Heart left ventricle (tissue), 16 donors: Measurements from ENCODE around the gene SORCS2. TPM values are rescaled to one million over a fixed set of nuclear protein-coding genes. Genes with fewer than 3 reads are reported as not detected.

Experiments used
- ATAC-seq, 4 donors: fragments of 200-7000 bp; cut with Tn5 transposase; one replicate each; pipeline ENCODE4 v1.9.1; 2020 to 2022; ENCODE audit warnings: moderate library complexity in 4 of 4, mild to moderate bottlenecking in 3 of 4, moderate number of reproducible peaks in 1 of 4
- DNase-seq, 5 donors: peaks; one replicate each; pipeline ENCODE4 v3.0.0-alpha.2; 2020
- H3K27ac ChIP-seq, 12 donors: fragments of 200-600 bp; sonication (generic) in 4 of 12; one replicate each; pipeline versions ENCODE4 v1.5.0 to v1.8.0; 2016 to 2022; ENCODE audit warnings: mild to moderate bottlenecking in 2 of 12
- H3K27me3 ChIP-seq, 9 donors: fragments of 200-600 bp; sonication (generic) in 2 of 9; one replicate each; pipeline versions ENCODE4 v1.5.1 to v1.8.0; 2016 to 2022; ENCODE audit warnings: mild to moderate bottlenecking in 3 of 9
- H3K36me3 ChIP-seq, 9 donors: fragments of 200-600 bp; sonication (generic) in 2 of 9; one replicate each; pipeline versions ENCODE4 v1.5.0 to v1.8.0; 2018 to 2022; ENCODE audit warnings: mild to moderate bottlenecking in 2 of 9
- H3K4me1 ChIP-seq, 12 donors: fragments of 200-600 bp; sonication (generic) in 4 of 12; one replicate each; pipeline versions ENCODE4 v1.5.0 to v1.8.0; 2016 to 2022; ENCODE audit warnings: mild to moderate bottlenecking in 3 of 12
- H3K4me3 ChIP-seq, 12 donors: fragments of 200-600 bp; sonication (generic) in 4 of 12; one replicate each; pipeline versions ENCODE4 v1.5.0 to v1.8.0; 2017 to 2022; ENCODE audit warnings: mild to moderate bottlenecking in 9 of 12, moderate library complexity in 4 of 12
- H3K9me3 ChIP-seq, 12 donors: fragments of 200-600 bp; sonication (generic) in 4 of 12; one replicate each; pipeline versions ENCODE4 v1.5.0 to v1.8.0; 2016 to 2022; ENCODE audit warnings: mild to moderate bottlenecking in 1 of 12
- POLR2A ChIP-seq, 2 donors: fragments of 450-650 bp; IDR thresholded peaks; one replicate each; pipeline ENCODE4 v1.6.1; 2017; ENCODE audit warnings: antibody characterized with exemption in 2 of 2, mild to moderate bottlenecking in 2 of 2, moderate library complexity in 2 of 2
- WGBS, 4 donors: extraction: QIAGEN DNeasy Blood & Tissue Kit in 2 of 4; methylation state at CpG; one replicate each; pipeline versions ENCODE4 v1.1.5 to v1.1.7; 2013 to 2018; 5-methylcytosine and 5-hydroxymethylcytosine counted together
- intact Hi-C, 10 donors: fragments of 100-400 bp; cut with DNase I; formaldehyde crosslinking; loops; one replicate each; pipeline versions ENCODE4 v1.11.1 to v1.14.2; 2022
- polyA plus RNA-seq, 2 donors: library from polyadenylated mRNA; stranded (reverse); fragments of 200-250 nt; gene quantifications; one replicate each; pipeline ENCODE4 v1.2.3, GENCODE V29; 2013
- total RNA-seq, 9 donors: library from RNA; depleted of rRNA in 2 of 9; stranded (reverse); fragments of >200 nt in 2 of 9; fragmentation: NEBNext Ultra II Directional in 3 of 9; extraction: Animal tissue kit (Norgen Biotek cat#: 25700) in 3 of 9; gene quantifications; one replicate each; pipeline versions ENCODE4 v1.1.0 to v1.2.4, GENCODE V29; 2016 to 2023
- TF ChIP-seq, protein P1 (sequence below), 12 donors: fragments of 200-600 bp; sonication (generic) in 4 of 12; IDR thresholded peaks; one replicate each; pipeline versions ENCODE4 v1.5.0 to v1.8.0; 2018 to 2022; ENCODE audit warnings: antibody characterized with exemption in 12 of 12, mild to moderate bottlenecking in 5 of 12
- donor health status: ischemic (EF 13 %, LVEDD 7.1; RV severe dilation, severe dysfunction).
- donor health status: healthy with polysubstance abuse.
- donor health status: DM: no; HTN: yes; CAD: no.
- donor health status: DM: no; HTN: no; CAD: no.
- donor health status: ischemic (EF 25% LVEDD 6.9; RV normal size, moderate dysfunction).
- donor health status: ischemic (EF 25% LVEDD 5.7; RV mildly dilated, moderate dysfunction).
- donor health status: healthy.
- donor health status: DM: yes; HTN: yes; CAD: no.
- donor health status: ischemic (EF 35%, LVEDD 5.7; RV mildly dilated, moderate dysfunction).
- donor health status: nonischemic (EF 11% LVEDD 7.7; RV severe dilation, severe dysfunction).
- donor health status: DM: yes; HTN: yes; CAD: no.
- donor health status: PGD.
- donor health status: ischemic (EF 29% LVEDD 5.4; RV normal size, mild dysfunction).
- donor health status: nonischemic (EF 23%, LVEDD 6.1; RV moderate dilation, normal function).

The SORCS2 gene
- total and polyA plus RNA-seq, 11 donors: 0.28 to 5.5 (median 2.4) TPM

DNA sequence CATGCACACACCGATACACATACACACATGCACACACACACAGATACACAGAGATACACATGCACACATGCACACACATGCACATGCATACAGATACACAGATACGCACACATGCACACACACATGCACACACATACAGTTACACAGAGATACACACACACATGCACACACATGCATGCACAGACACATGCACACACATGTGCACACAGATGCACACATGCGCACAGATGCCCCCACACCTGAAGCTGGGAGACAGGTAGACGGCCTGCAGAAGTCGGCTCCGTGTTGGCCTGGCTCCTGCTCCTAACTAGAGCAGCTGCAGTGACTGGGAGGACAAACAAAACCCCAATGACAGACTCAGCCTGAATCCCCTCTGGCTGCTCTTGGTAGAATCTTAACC, 195.6 kb downstream of the SORCS2 start:
- ATAC-seq (no peak), DNase-seq (peak in 1 of 5 donors; percentile 7)
- 69 to 98% (median 93%) methylated on average over 5 to 6 of the region's 6 CpGs for WGBS, 4 donors
- H3K9me3 ChIP-seq: no peaks in the 10 kb centered on the region
- no peak overlapping the region for H3K4me3 ChIP-seq
- H3K27ac ChIP-seq: no peak overlapping the region
- TF ChIP-seq, protein P1, sequence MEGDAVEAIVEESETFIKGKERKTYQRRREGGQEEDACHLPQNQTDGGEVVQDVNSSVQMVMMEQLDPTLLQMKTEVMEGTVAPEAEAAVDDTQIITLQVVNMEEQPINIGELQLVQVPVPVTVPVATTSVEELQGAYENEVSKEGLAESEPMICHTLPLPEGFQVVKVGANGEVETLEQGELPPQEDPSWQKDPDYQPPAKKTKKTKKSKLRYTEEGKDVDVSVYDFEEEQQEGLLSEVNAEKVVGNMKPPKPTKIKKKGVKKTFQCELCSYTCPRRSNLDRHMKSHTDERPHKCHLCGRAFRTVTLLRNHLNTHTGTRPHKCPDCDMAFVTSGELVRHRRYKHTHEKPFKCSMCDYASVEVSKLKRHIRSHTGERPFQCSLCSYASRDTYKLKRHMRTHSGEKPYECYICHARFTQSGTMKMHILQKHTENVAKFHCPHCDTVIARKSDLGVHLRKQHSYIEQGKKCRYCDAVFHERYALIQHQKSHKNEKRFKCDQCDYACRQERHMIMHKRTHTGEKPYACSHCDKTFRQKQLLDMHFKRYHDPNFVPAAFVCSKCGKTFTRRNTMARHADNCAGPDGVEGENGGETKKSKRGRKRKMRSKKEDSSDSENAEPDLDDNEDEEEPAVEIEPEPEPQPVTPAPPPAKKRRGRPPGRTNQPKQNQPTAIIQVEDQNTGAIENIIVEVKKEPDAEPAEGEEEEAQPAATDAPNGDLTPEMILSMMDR (IDR thresholded peaks at IDR 0.05): no peak
- TF ChIP-seq POLR2A (IDR thresholded peaks at IDR 0.05): no peak
- intact Hi-C loops: no loop called here
- peaks cover 0 to 6% (median 0%) of the 10 kb centered on the region in 9 donors for H3K27me3 ChIP-seq
- H3K4me1 ChIP-seq: no peaks in the 10 kb centered on the region
- H3K36me3 ChIP-seq: no peaks in the 10 kb centered on the region

DNA sequence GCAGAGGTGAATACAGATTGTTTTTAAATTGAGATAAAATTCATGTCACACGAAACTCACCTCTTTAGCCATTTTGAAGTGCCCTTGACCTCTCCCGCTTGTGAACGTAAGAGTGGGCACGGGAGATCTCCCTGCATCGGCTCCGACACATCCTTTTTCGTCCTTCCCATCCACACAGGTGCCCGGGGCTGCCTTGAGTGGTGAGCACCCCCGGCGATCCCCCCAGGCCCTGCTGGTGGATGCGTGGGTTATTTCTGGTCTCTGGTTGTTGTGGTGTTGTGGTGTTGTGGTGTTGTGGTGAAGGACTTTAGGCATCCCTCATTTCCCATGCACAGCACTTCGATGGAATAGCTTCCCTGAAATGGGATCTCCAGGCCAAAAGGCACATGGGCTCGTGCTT, 196.3 kb downstream of the SORCS2 start:
- ATAC-seq: no peak
- intact Hi-C loops: no loop called here
- Histone ChIP-seq H3K4me3 (no peak overlapping the region), H3K36me3 (no peaks in the 10 kb centered on the region), H3K27ac (no peak overlapping the region), H3K4me1 (no peaks in the 10 kb centered on the region), H3K9me3 (no peaks in the 10 kb centered on the region), H3K27me3 (peaks cover 0 to 11% (median 0%) of the 10 kb centered on the region in 9 donors)
- WGBS, 4 donors: 87 to 91% (median 90%) methylated on average over 13 of the region's 13 CpGs
- TF ChIP-seq, protein P1 (IDR thresholded peaks at IDR 0.05): no peak
- TF ChIP-seq POLR2A (IDR thresholded peaks at IDR 0.05): no peak
- no peak for DNase-seq

DNA sequence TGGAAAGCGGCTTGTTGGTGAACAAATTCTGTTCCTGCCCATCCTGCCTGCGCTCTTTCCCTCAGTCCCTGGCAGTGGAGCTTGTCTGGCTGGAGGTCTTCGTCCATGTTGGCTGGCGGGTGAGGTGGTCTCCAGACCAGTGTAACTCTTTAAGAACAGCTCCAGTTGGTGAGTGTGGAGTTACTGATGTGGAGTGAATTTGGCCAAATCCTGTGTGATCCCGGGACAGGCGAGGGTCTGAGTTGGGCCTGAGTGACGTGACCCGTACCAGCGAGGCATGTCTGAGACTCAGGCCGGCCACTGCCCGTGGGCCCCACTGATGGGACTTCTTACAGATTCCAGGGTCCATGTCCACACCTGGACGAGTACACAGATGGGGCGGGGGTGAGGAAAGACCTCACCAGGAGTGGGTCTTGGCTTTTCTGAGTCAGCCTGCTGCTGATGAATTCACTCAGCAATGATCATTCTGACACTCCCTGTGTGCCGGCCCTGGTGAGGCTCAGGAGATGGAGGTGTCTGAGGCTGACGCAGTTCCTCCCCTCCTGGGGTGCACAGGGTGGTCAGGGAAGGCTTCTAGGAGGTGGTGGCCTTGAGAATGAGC, 196.9 kb downstream of the SORCS2 start:
- Histone ChIP-seq H3K27me3 (peaks cover 0 to 11% (median 0%) of the 10 kb centered on the region in 9 donors), H3K36me3 (no peaks in the 10 kb centered on the region), H3K4me3 (no peak overlapping the region), H3K4me1 (no peaks in the 10 kb centered on the region), H3K27ac (no peak overlapping the region), H3K9me3 (no peaks in the 10 kb centered on the region)
- intact Hi-C loops: no loop called here
- 87 to 91% (median 89%) methylated on average over 14 to 15 of the region's 15 CpGs for WGBS, 4 donors
- DNase-seq (peak in 2 of 5 donors; percentile 19 to 28), ATAC-seq (no peak)
- TF ChIP-seq, protein P1 (IDR thresholded peaks at IDR 0.05): no peak
- no peak for TF ChIP-seq POLR2A (IDR thresholded peaks at IDR 0.05)

DNA sequence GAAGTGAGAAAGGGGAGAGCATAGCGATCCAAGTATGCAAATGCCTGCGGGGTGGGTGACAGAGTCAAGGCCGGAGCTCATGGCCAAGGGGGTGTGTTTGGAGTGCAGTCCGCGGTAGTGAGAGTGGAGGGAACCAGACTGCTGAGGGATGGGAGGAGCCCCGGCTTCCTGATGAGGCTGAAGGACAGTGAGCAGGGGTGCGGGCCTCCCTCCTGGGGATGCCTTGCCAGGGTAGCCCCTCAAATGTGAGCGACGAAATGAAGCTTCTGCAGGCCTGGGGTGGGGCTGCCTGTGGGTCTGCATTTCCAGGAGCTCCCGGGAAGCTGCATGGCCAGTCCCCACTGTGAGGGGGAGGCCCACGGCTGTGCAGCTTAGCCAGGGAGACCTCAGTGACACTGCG, 197.4 kb downstream of the SORCS2 start:
- Histone ChIP-seq H3K27me3 (peaks cover 0 to 11% (median 0%) of the 10 kb centered on the region in 9 donors), H3K4me3 (no peak overlapping the region), H3K27ac (no peak overlapping the region), H3K36me3 (no peaks in the 10 kb centered on the region), H3K9me3 (no peaks in the 10 kb centered on the region), H3K4me1 (no peaks in the 10 kb centered on the region)
- ATAC-seq: no peak
- no peak for TF ChIP-seq POLR2A (IDR thresholded peaks at IDR 0.05)
- TF ChIP-seq, protein P1 (IDR thresholded peaks at IDR 0.05): no peak
- 54 to 74% (median 66%) methylated on average over 12 of the region's 12 CpGs for WGBS, 4 donors
- intact Hi-C loops: loop anchor here in 2 of 10 donors (10.0 kb wide), 2 partner anchors 85 to 195 kb away; partner anchors contain the start of gene SORCS2 (in 1 of the 2)
- DNase-seq: peak in 3 of 5 donors; percentile 6 to 37 (median 16)
